Activated naive CD8-positive, alpha-beta T cell (primary cell): ENCODE results near the gene LCE2C.
"Not testable (repeated sequence)": the region's sequence is repeated elsewhere in the genome, so short reads cannot be mapped to it uniquely, and the experiment has no call there.

ENCODE experiments used
- H3K27ac Mint-ChIP-seq: one replicate; pipeline ENCODE4 v1.8.0; 2021; ENCODE audit warnings: mixed read lengths
- H3K27me3 Mint-ChIP-seq: one replicate; pipeline ENCODE4 v1.8.0; 2021; ENCODE audit warnings: mixed read lengths
- H3K36me3 Mint-ChIP-seq: one replicate; pipeline ENCODE4 v1.8.0; 2021; ENCODE audit warnings: mixed read lengths
- H3K4me1 Mint-ChIP-seq: one replicate; pipeline ENCODE4 v1.8.0; 2021; ENCODE audit warnings: low read depth, mixed read lengths
- H3K4me3 Mint-ChIP-seq: one replicate; pipeline ENCODE4 v1.8.0; 2021; ENCODE audit warnings: mild to moderate bottlenecking, mixed read lengths
- H3K9me3 Mint-ChIP-seq: one replicate; pipeline ENCODE4 v1.8.0; 2021; ENCODE audit warnings: low read depth, mixed read lengths

Gene LCE2C

GRCh38 chr1:152681616-152682015, 6.5 kb downstream of the LCE2C start:
- no peaks in the 10 kb centered on the region for H3K4me1 Mint-ChIP-seq
- no peak overlapping the region for H3K27ac Mint-ChIP-seq
- peaks cover 15% of the 10 kb centered on the region for H3K27me3 Mint-ChIP-seq
- no peaks in the 10 kb centered on the region for H3K36me3 Mint-ChIP-seq
- H3K4me3 Mint-ChIP-seq: no peak overlapping the region
- no peaks in the 10 kb centered on the region for H3K9me3 Mint-ChIP-seq

GRCh38 chr1:152683846-152684245, 8.8 kb downstream of the LCE2C start:
- H3K4me1 Mint-ChIP-seq: no peaks in the 10 kb centered on the region
- H3K9me3 Mint-ChIP-seq: no peaks in the 10 kb centered on the region
- H3K4me3 Mint-ChIP-seq: no peak overlapping the region
- H3K27me3 Mint-ChIP-seq: peaks cover 20% of the 10 kb centered on the region
- H3K27ac Mint-ChIP-seq: no peak overlapping the region
- H3K36me3 Mint-ChIP-seq: no peaks in the 10 kb centered on the region

- not testable (repeated sequence) for H3K4me1 Mint-ChIP-seq, H3K9me3 Mint-ChIP-seq, H3K4me3 Mint-ChIP-seq, H3K27ac Mint-ChIP-seq, H3K36me3 Mint-ChIP-seq
- peaks cover 26% of the 10 kb centered on the region for H3K27me3 Mint-ChIP-seq
Measured at GRCh38 chr1:152685823-152686222, 10.7 kb downstream of the LCE2C start, which contains the start of gene LCE2B. Gene LCE2B, plus strand, starts transcription at chr1:152686123. Its CDS starts 721 bp downstream, at chr1:152686844.

GRCh38 chr1:152697701-152698600, 22.9 kb downstream of the LCE2C start, which contains the start of gene LCE2A:
Gene LCE2A, plus strand, starts transcription at chr1:152698345. Its CDS starts 557 bp downstream, at chr1:152698902.
- Mint-ChIP-seq H3K27ac (no peak within 1 kb of the TSS), H3K9me3 (no peaks in the 10 kb centered on the region), H3K4me1 (no peaks in the 10 kb centered on the region), H3K4me3 (no peak within 1 kb of the TSS), H3K36me3 (no peaks in the 10 kb centered on the region), H3K27me3 (peaks cover 3% of the 10 kb centered on the region)

GRCh38 chr1:152699746-152700145, 24.7 kb downstream of the LCE2C start:
- H3K9me3 Mint-ChIP-seq: peaks cover 4% of the 10 kb centered on the region
- no peak overlapping the region for H3K4me3 Mint-ChIP-seq
- H3K36me3 Mint-ChIP-seq: no peaks in the 10 kb centered on the region
- H3K4me1 Mint-ChIP-seq: no peaks in the 10 kb centered on the region
- H3K27ac Mint-ChIP-seq: no peak overlapping the region
- peaks cover 7% of the 10 kb centered on the region for H3K27me3 Mint-ChIP-seq

GRCh38 chr1:152707860-152708259, 32.8 kb downstream of the LCE2C start, which contains the start of gene LCE4A:
Gene LCE4A, plus strand, starts transcription at chr1:152708160. Its CDS starts 916 bp downstream, at chr1:152709076.
- Mint-ChIP-seq H3K4me1 (no peaks in the 10 kb centered on the region), H3K27ac (no peak within 1 kb of the TSS), H3K9me3 (peaks cover 4% of the 10 kb centered on the region), H3K36me3 (no peaks in the 10 kb centered on the region), H3K4me3 (no peak within 1 kb of the TSS), H3K27me3 (peaks cover 17% of the 10 kb centered on the region)

- no peaks in the 10 kb centered on the region for H3K4me1 Mint-ChIP-seq
- H3K4me3 Mint-ChIP-seq: no peak overlapping the region
- H3K36me3 Mint-ChIP-seq: no peaks in the 10 kb centered on the region
- H3K27ac Mint-ChIP-seq: no peak overlapping the region
- no peaks in the 10 kb centered on the region for H3K9me3 Mint-ChIP-seq
- peaks cover 9% of the 10 kb centered on the region for H3K27me3 Mint-ChIP-seq
Measured at GRCh38 chr1:152718238-152718637, 43.2 kb downstream of the LCE2C start.

- Mint-ChIP-seq H3K4me1 (no peaks in the 10 kb centered on the region), H3K27ac (no peak overlapping the region), H3K9me3 (no peaks in the 10 kb centered on the region), H3K4me3 (no peak overlapping the region), H3K36me3 (no peaks in the 10 kb centered on the region), H3K27me3 (peaks cover 4% of the 10 kb centered on the region)
Measured at GRCh38 chr1:152725261-152725660, 50.2 kb downstream of the LCE2C start.
